Activated T-cell treated with anti-CD3 and anti-CD28 coated beads, Interleukin-2, amount 50 U/mL, for 24 hours (primary cell): ENCODE data around the gene EHD3.

Source experiments
- DNase-seq: peaks from one replicate; pipeline ENCODE4 v3.0.0-alpha.2; 2020
- H3K27ac Mint-ChIP-seq: 2 replicates; pipeline ENCODE4 v1.8.0; 2020; ENCODE audit warnings: mild to moderate bottlenecking, mixed read lengths
- H3K27me3 Mint-ChIP-seq: 2 replicates; pipeline ENCODE4 v1.8.0; 2020; ENCODE audit warnings: mixed read lengths
- H3K36me3 Mint-ChIP-seq: 2 replicates; pipeline ENCODE4 v1.8.0; 2020; ENCODE audit warnings: low read depth, mixed read lengths
- H3K4me1 Mint-ChIP-seq: 2 replicates; pipeline ENCODE4 v1.8.0; 2020; ENCODE audit warnings: low read depth, mixed read lengths
- H3K4me3 Mint-ChIP-seq: 2 replicates; pipeline ENCODE4 v1.8.0; 2020; ENCODE audit warnings: mild to moderate bottlenecking, moderate library complexity, mixed read lengths
- H3K9me3 Mint-ChIP-seq: 2 replicates; pipeline ENCODE4 v1.8.0; 2020; ENCODE audit warnings: mixed read lengths

Gene EHD3

DNA sequence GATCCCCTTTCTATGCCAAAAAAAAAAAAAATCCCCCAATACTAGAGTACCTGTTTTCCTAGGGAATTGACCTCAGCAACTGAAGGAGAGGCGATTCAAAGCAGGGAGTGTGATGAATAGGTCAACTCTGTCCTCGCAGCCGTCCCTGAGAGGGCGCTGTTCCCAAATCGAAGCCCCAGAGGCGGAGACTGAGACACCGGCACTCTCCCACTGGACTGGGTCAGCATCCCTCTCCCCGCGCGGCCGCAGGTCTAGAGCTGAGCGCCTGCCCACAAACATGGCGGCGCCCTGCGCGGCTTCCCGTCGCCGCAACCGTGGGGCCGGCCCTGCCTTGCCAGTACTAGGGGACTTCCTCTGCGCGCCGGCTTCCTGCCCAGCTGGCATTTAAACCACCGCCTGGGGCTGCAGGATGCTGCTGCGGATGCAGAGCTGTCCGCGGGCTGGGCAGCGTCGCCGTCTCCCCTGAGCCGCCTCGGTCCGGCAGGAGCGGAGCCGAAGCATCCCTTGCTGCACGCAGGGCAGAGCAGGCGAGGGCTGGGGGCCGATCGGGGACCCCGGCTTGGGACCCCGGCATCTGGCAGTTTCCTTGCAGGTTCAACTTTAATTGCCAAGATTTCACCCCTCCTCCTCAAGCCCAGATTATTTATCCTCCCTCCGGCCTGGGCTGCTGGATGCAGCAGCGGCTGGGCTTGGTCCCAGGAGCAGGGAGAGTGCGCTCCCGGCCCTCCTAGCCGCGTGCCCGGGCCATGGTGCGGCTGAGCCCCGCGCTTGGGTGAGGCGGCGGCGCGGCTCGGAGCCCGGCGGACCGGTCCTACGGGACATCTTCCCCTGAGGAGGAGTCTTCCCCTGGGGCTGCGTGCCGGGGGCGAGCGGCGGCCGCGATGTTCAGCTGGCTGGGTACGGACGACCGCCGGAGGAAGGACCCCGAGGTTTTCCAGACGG lies at the start of gene EHD3:
TSS of gene EHD3 (plus strand) at position 412 of the 942 bp plus-strand sequence. CDS start at position 882, 470 bp downstream.
- Mint-ChIP-seq H3K27ac (peak within 1 kb of the TSS; percentile 73), H3K36me3 (no peaks in the 10 kb centered on the region)

DNA sequence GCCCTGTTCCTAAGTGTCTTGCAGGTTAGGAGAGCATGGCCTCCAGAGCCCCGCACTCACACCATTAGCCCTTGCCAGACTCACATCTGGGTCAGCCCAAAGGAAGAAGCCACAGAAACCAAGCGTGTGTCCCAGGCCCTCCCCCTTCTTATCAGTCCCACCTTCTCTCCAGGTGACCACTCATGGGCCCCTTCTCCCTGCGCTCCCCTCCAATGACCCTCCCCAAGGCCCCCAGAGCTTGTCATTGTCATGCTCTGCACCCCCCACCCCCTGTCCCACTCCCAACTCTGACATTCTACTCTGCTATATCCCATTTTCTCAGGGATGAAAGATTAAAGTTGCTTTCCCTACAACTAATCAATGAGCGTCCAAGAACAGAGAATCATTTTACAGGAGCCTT lies 46.8 kb upstream of the EHD3 start:
- no peak overlapping the region for H3K27ac Mint-ChIP-seq
- H3K4me3 Mint-ChIP-seq: no peak overlapping the region
- no peaks in the 10 kb centered on the region for H3K36me3 Mint-ChIP-seq
- no peaks in the 10 kb centered on the region for H3K27me3 Mint-ChIP-seq
- DNase-seq: no peak
- H3K4me1 Mint-ChIP-seq: no peaks in the 10 kb centered on the region
- no peaks in the 10 kb centered on the region for H3K9me3 Mint-ChIP-seq

More for the DNA sequence above, at the start of gene EHD3:
- H3K9me3 Mint-ChIP-seq: no peaks in the 10 kb centered on the region
- DNase-seq: peak; percentile 89
- H3K4me3 Mint-ChIP-seq: peak within 1 kb of the TSS; percentile 78
- H3K27me3 Mint-ChIP-seq: peaks cover 5% of the 10 kb centered on the region
- H3K4me1 Mint-ChIP-seq: peaks cover 23% of the 10 kb centered on the region

DNA sequence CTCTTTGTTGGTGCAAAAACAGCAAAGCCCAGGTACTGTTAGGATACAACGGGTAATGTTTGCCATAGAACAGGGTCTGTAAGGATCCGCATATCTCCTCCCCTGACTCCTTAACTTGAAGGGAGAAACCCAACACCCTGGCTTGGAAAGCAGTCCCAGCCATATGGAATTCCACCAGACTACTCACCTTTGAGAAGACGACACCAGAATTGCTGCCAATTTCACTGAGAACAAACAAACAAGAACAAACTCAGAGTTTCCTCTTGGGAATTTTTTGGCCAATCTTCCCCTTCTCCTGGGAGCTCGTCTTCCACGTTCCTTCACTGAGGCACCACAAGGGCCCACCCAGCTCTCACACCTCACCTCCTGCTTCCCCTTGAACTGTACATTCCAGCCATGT lies 45.8 kb upstream of the EHD3 start:
- no peak overlapping the region for H3K27ac Mint-ChIP-seq
- no peaks in the 10 kb centered on the region for H3K36me3 Mint-ChIP-seq
- no peaks in the 10 kb centered on the region for H3K9me3 Mint-ChIP-seq
- DNase-seq: no peak
- no peak overlapping the region for H3K4me3 Mint-ChIP-seq
- no peaks in the 10 kb centered on the region for H3K4me1 Mint-ChIP-seq
- no peaks in the 10 kb centered on the region for H3K27me3 Mint-ChIP-seq

DNA sequence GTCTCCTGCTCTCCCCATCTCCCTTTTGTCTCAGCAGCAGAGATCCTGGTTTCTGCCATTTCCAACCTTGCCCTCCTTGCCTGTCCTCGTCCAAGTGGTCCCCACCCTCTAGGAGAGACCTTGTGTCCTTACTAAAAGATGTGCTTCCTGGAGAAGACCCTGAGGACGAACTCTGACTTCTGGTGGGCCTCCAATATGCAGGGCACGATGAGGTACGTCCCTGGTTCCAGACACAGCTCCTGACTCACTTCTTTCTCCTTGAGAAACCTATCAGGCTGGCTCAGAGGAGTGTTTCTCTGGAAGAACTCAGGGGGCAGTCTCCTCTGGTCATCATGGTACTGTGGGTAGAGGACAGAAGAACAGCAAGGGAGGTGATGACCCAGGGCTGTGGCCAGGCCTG lies 44.8 kb upstream of the EHD3 start:
- Mint-ChIP-seq H3K27me3 (no peaks in the 10 kb centered on the region), H3K27ac (no peak overlapping the region), H3K4me1 (no peaks in the 10 kb centered on the region), H3K9me3 (no peaks in the 10 kb centered on the region), H3K36me3 (no peaks in the 10 kb centered on the region), H3K4me3 (no peak overlapping the region)
- no peak for DNase-seq

DNA sequence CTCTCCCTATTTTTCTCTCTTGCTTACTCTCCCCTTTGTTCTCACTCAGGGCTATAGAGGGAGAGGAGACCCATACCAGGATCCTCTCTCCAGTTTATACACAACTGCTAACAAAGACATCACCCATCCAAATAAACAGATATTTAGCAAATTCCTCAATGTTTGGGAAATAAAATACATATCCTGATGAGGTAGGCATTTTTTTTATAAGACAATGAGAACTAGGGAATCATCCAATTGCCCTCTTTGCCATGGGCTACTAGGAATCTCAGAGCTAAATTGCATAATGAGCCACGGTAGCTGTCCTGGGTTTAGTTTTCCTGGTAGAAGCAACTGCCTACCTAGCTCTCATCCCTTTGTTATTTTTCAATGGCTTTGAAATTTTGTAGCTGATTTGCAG lies 43.8 kb upstream of the EHD3 start:
- H3K4me3 Mint-ChIP-seq: no peak overlapping the region

DNA sequence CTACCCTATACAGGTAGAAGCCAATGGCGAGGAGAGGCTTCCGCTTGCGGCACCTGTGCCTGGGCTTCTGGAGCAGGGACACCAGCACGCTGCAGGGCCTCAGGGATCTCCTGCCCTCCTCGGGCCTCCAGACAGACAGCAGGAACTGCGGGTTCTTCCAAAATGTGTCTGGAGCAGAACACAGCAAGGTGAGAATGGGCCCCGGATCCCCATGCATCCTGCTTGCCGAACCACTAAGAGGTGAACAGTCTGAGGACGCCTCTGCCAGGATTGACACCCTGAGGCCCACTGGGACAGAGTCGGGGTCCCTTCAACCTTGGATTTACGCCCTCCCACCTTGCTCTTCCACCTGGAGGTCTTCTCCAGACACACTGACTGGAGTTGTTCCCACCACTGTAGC lies 42.0 kb upstream of the EHD3 start:
- H3K27ac Mint-ChIP-seq: no peak overlapping the region
- no peaks in the 10 kb centered on the region for H3K4me1 Mint-ChIP-seq
- H3K27me3 Mint-ChIP-seq: no peaks in the 10 kb centered on the region
- H3K36me3 Mint-ChIP-seq: no peaks in the 10 kb centered on the region
- no peak overlapping the region for H3K4me3 Mint-ChIP-seq
- no peak for DNase-seq
- H3K9me3 Mint-ChIP-seq: no peaks in the 10 kb centered on the region

More for the DNA sequence above, 43.8 kb upstream of the EHD3 start:
- Mint-ChIP-seq H3K4me1 (no peaks in the 10 kb centered on the region), H3K36me3 (no peaks in the 10 kb centered on the region), H3K9me3 (no peaks in the 10 kb centered on the region), H3K27ac (no peak overlapping the region), H3K27me3 (no peaks in the 10 kb centered on the region)
- no peak for DNase-seq

DNA sequence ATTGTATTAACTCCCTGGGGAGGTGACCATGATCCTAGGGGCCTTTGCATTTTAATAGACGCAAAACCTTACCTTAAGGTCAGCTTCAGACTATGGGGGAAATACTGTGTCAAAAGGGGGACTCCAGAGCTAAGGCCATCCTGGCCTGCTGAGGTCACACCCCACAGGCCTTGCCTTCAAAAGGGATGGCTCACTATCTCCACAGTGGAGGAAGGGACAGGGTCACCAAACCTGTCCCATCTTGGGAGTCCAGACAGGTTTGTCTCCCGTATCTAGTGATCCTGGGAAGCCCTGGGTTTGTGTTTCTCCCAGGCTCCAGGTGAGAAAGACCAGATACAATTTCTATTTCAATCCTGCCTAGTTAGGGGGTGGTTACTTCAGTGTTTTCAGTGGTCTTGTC lies 41.6 kb upstream of the EHD3 start:
- Mint-ChIP-seq H3K4me3 (no peak overlapping the region), H3K36me3 (no peaks in the 10 kb centered on the region), H3K9me3 (no peaks in the 10 kb centered on the region), H3K27ac (no peak overlapping the region), H3K4me1 (no peaks in the 10 kb centered on the region), H3K27me3 (no peaks in the 10 kb centered on the region)
- DNase-seq: no peak

DNA sequence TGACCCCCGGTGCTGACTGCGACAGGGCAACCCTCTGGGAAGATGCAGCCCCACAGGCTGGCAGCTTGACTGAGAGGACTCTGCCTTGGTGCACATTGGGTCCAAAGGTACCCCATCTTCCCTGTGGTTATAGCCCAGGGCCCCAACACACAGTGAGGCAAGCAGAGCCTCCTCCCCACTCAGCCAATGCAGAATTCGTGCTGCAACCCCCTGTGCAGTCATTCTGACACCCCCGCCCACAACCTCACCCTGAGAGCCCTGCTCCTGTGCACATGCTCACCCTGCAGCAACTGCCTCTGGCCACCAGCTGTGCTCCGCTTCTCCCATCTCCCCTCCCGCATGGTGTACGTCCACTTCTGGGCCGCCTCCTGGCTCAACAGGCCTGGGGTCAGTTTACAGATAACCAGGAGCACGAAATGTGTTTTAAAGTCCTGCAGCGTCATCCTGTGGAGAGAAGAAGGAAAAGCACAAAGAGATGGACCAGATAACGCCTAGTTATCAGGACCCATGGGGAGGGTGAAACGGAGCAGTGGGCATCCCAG lies 41.0 kb upstream of the EHD3 start:
- H3K9me3 Mint-ChIP-seq: no peaks in the 10 kb centered on the region
- H3K4me1 Mint-ChIP-seq: no peaks in the 10 kb centered on the region
- H3K4me3 Mint-ChIP-seq: no peak overlapping the region
- no peaks in the 10 kb centered on the region for H3K27me3 Mint-ChIP-seq
- no peaks in the 10 kb centered on the region for H3K36me3 Mint-ChIP-seq
- H3K27ac Mint-ChIP-seq: no peak overlapping the region
- DNase-seq: no peak

DNA sequence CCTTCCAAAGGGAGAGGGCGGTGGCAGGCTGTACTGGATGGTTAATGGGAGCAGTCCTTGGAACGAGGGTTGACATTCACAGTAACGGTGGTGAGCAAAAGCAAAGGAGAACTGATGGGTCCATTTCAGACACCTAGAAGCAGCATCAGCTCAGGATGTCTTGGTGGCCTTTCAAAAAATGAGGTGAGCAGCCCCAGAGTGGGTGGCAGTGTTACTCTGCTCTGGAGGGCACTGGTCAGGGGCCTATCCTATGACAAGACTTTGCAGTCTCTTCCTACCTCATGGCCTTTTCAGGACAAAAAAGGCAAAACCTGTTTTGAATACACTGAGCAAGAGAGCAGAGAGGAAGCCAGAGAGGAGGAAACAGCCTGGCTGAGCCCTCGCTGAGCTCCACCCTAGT lies 40.1 kb upstream of the EHD3 start:
- Mint-ChIP-seq H3K4me3 (no peak overlapping the region), H3K27ac (no peak overlapping the region), H3K9me3 (no peaks in the 10 kb centered on the region), H3K4me1 (no peaks in the 10 kb centered on the region), H3K36me3 (no peaks in the 10 kb centered on the region), H3K27me3 (no peaks in the 10 kb centered on the region)
- DNase-seq: no peak

DNA sequence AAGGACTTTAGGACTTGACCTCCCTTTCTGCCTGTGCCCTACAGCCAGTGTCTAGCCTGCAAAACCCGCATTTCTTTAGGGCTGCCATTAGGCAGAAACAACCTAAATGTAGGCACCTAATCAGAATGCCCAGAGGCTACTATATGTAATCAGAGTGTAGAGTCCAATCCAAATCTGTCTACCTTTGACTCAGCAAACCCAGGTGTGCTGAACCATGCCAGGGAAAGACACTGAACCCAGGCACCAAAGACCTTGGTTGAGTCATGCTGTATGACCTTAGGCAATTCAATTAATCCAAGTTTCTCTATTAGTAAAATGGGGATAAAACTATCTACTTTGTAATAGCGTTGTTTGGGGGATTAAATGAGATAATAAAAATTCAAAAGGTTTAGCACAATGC lies 37.3 kb upstream of the EHD3 start:
- Mint-ChIP-seq H3K27me3 (no peaks in the 10 kb centered on the region), H3K4me3 (no peak overlapping the region), H3K27ac (no peak overlapping the region), H3K9me3 (no peaks in the 10 kb centered on the region), H3K4me1 (no peaks in the 10 kb centered on the region), H3K36me3 (no peaks in the 10 kb centered on the region)
- no peak for DNase-seq

DNA sequence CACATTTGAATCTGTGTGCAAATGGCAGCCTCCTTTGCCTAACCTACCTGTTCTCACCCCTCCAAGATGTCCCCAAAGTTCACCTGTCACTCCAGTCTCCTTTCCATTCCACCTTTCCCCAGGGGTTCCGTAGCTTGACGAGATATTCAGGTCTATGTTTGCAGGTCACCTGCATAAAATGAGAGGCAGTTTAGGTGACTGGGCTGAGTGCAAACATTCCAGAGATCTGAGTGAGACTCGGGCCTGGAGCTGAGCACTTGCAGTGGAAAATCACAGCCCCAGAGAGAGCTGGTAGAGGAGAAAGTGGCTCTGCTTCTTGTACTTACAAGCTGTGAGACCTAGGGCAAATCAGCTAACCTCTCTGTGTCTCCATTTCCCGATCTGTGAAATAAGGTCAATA lies 36.8 kb upstream of the EHD3 start:
- no peaks in the 10 kb centered on the region for H3K27me3 Mint-ChIP-seq
- H3K27ac Mint-ChIP-seq: no peak overlapping the region
- H3K4me1 Mint-ChIP-seq: no peaks in the 10 kb centered on the region
- DNase-seq: no peak
- no peak overlapping the region for H3K4me3 Mint-ChIP-seq
- H3K9me3 Mint-ChIP-seq: no peaks in the 10 kb centered on the region
- H3K36me3 Mint-ChIP-seq: no peaks in the 10 kb centered on the region

DNA sequence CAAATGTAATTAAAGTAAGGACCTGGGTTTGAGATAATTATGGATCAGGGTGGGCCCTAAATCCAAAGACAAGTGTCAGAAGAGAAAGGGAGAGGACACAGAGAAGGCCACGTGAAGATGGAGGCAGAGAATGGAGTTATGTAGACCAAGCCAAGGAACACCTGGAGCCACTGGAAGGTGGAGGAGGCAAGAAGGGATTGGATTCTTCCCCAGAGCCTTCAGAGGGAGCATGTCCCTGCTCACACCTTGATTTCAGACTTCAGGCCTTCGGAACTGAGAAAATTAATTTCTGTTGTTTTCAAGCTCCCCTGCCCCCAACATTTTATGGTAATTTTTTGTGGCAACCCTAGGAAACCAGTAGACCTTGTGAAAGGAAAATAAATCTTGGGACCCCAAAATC lies 36.3 kb upstream of the EHD3 start:
- H3K4me1 Mint-ChIP-seq: no peaks in the 10 kb centered on the region
- no peak for DNase-seq
- H3K36me3 Mint-ChIP-seq: no peaks in the 10 kb centered on the region
- H3K4me3 Mint-ChIP-seq: no peak overlapping the region
- no peaks in the 10 kb centered on the region for H3K9me3 Mint-ChIP-seq
- no peaks in the 10 kb centered on the region for H3K27me3 Mint-ChIP-seq
- H3K27ac Mint-ChIP-seq: no peak overlapping the region

DNA sequence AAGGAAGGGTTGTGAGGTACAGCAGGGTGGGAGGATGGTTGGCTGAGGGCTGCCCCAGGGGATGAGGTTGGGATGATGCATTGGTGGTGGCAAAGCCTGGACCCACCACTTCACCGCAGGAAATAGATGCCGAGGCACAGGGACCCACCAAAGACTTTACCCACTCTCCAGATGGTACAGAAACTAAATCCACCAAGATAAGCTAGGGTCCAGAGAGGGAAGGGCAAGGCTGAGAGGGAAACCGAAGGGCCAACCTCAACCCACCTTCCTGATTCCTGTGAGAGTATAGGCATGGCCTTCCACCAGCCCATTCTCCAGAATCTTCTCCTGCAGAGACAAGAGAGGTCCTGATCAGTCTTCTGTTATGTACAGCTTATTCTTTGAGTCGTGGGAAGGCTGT lies 34.7 kb upstream of the EHD3 start:
- no peak overlapping the region for H3K4me3 Mint-ChIP-seq
- H3K4me1 Mint-ChIP-seq: no peaks in the 10 kb centered on the region
- DNase-seq: no peak
- H3K27me3 Mint-ChIP-seq: no peaks in the 10 kb centered on the region
- H3K9me3 Mint-ChIP-seq: no peaks in the 10 kb centered on the region
- no peak overlapping the region for H3K27ac Mint-ChIP-seq
- no peaks in the 10 kb centered on the region for H3K36me3 Mint-ChIP-seq

DNA sequence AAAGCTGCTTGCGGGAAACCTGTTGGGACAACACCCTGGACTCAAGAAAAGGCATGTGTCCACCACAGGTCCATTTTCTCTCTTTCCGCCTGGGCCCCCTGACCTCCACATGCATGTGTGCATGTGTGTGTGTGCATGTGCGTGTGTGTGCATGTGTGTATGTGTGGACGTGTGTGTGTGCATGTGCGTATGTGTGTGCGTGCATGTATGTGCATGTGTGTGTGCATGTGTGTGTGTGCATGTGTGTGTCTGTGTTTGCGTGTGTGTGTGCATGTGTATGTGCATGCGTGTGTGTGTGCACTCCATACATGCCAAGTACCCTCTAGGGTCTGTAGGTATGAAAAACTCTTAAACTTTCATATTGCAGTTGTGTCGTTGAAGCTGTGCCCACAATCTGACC lies 33.0 kb upstream of the EHD3 start:
- Mint-ChIP-seq H3K9me3 (no peaks in the 10 kb centered on the region), H3K4me3 (no peak overlapping the region), H3K4me1 (no peaks in the 10 kb centered on the region), H3K36me3 (no peaks in the 10 kb centered on the region), H3K27ac (no peak overlapping the region), H3K27me3 (no peaks in the 10 kb centered on the region)
- no peak for DNase-seq

DNA sequence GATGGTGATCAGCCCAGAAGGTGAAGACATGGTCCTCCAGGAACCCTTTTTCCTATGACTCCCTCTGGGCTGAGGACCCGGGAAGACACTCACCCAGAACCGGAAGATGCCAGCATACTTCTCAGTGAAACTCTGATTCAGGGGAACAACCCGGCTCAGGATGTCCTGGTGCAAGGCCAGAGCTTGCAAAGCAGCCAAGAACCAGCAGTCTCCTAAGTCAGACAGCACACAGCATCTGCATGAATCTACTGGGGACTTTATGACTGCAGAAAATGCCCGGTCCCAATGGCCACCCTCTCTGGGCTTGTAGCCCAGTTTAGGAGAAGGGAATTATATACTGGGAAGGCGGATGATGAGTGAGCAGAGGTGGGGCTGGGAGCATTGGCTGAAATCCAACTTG lies 31.9 kb upstream of the EHD3 start:
- DNase-seq: no peak
- no peaks in the 10 kb centered on the region for H3K36me3 Mint-ChIP-seq
- no peak overlapping the region for H3K27ac Mint-ChIP-seq
- no peaks in the 10 kb centered on the region for H3K27me3 Mint-ChIP-seq
- H3K9me3 Mint-ChIP-seq: no peaks in the 10 kb centered on the region
- no peak overlapping the region for H3K4me3 Mint-ChIP-seq
- no peaks in the 10 kb centered on the region for H3K4me1 Mint-ChIP-seq
